Measurements from ENCODE around the gene HIVEP2. TPM values are rescaled to one million over a fixed set of nuclear protein-coding genes. Genes with fewer than 3 reads are reported as not detected.

HIVEP2 gene
- total and polyA plus RNA-seq, 4 donors: 3.0 to 23.8 (median 11.2) TPM

GRCh38 chr6:142848156-142848555 is 96.8 kb downstream of the HIVEP2 start:
- Histone ChIP-seq H3K27me3 (ENCODE audit: control insufficient read depth in 3 of 3, insufficient read depth in 3 of 3, low read length in 2 of 3) (no peaks in the 10 kb centered on the region), H3K9ac (ENCODE audit: insufficient read depth in 1 of 2, low read length in 2 of 2) (no peak overlapping the region), H3K36me3 (ENCODE audit: control insufficient read depth in 4 of 4, insufficient read depth in 4 of 4, low read length in 4 of 4) (no peaks in the 10 kb centered on the region), H3K4me1 (ENCODE audit: control insufficient read depth in 5 of 5, insufficient read depth in 5 of 5, low read length in 5 of 5) (peaks cover 14 to 52% (median 24%) of the 10 kb centered on the region in 5 donors), H3K27ac (ENCODE audit: low read depth in 1 of 2, low read length in 1 of 2) (peak overlapping the region in 1 of 2 donors; percentile 4), H3K9me3 (ENCODE audit: control insufficient read depth in 4 of 4, insufficient read depth in 3 of 4, low read length in 3 of 4) (no peaks in the 10 kb centered on the region), H3K4me3 (no peak overlapping the region)
- no peak for TF ChIP-seq CTCF (IDR thresholded peaks at IDR 0.05; ENCODE audit: control extremely low read depth, extremely low read depth)
- ATAC-seq (ENCODE audit: insufficient read depth, low FRiP score) (no peak), DNase-seq (no peak)

- Histone ChIP-seq H3K4me1 (ENCODE audit: control insufficient read depth in 5 of 5, insufficient read depth in 5 of 5, low read length in 5 of 5) (peaks cover 12 to 59% (median 26%) of the 10 kb centered on the region in 5 donors), H3K27me3 (ENCODE audit: control insufficient read depth in 3 of 3, insufficient read depth in 3 of 3, low read length in 2 of 3) (no peaks in the 10 kb centered on the region), H3K27ac (ENCODE audit: low read depth in 1 of 2, low read length in 1 of 2) (peak overlapping the region; percentile 45 to 82), H3K36me3 (ENCODE audit: control insufficient read depth in 4 of 4, insufficient read depth in 4 of 4, low read length in 4 of 4) (no peaks in the 10 kb centered on the region), H3K9me3 (ENCODE audit: control insufficient read depth in 4 of 4, insufficient read depth in 3 of 4, low read length in 3 of 4) (no peaks in the 10 kb centered on the region), H3K4me3 (no peak overlapping the region), H3K9ac (ENCODE audit: insufficient read depth in 1 of 2, low read length in 2 of 2) (no peak overlapping the region)
- DNase-seq (peak in 1 of 3 donors; percentile 51), ATAC-seq (ENCODE audit: insufficient read depth, low FRiP score) (no peak)
- WGBS, 2 donors: 72 to 83% methylated on average over 5 of the region's 5 CpGs
- TF ChIP-seq CTCF (IDR thresholded peaks at IDR 0.05; ENCODE audit: control extremely low read depth, extremely low read depth): no peak
These were observed 98.1 kb downstream of the HIVEP2 start for GRCh38 chr6:142846883-142847287.

- no peak for TF ChIP-seq CTCF (IDR thresholded peaks at IDR 0.05; ENCODE audit: control extremely low read depth, extremely low read depth)
- whole genome bisulfite sequencing, 2 donors: 41 to 67% methylated on average over 2 of the region's 2 CpGs
- H3K27ac ChIP-seq (ENCODE audit: low read depth in 1 of 2, low read length in 1 of 2): peak overlapping the region; percentile 82 to 92
- H3K36me3 ChIP-seq (ENCODE audit: control insufficient read depth in 4 of 4, insufficient read depth in 4 of 4, low read length in 4 of 4): no peaks in the 10 kb centered on the region
- ATAC-seq (ENCODE audit: insufficient read depth, low FRiP score): no peak
- no peak overlapping the region for H3K4me3 ChIP-seq
- peak in 1 of 3 donors; percentile 15 for DNase-seq
- H3K4me1 ChIP-seq (ENCODE audit: control insufficient read depth in 5 of 5, insufficient read depth in 5 of 5, low read length in 5 of 5): peaks cover 12 to 59% (median 26%) of the 10 kb centered on the region in 5 donors
- no peaks in the 10 kb centered on the region for H3K9me3 ChIP-seq (ENCODE audit: control insufficient read depth in 4 of 4, insufficient read depth in 3 of 4, low read length in 3 of 4)
- no peak overlapping the region for H3K9ac ChIP-seq (ENCODE audit: insufficient read depth in 1 of 2, low read length in 2 of 2)
- no peaks in the 10 kb centered on the region for H3K27me3 ChIP-seq (ENCODE audit: control insufficient read depth in 3 of 3, insufficient read depth in 3 of 3, low read length in 2 of 3)
These were observed 98.5 kb downstream of the HIVEP2 start for GRCh38 chr6:142846459-142846831.

Measured in lung (tissue), 12 donors.